Vagina (tissue), 2 donors: Measurements from ENCODE around the gene SLC17A9.

Source experiments
- CTCF ChIP-seq, 3 experiments: fragments of 450-650 bp in 2 of 3; fragments of 200-600 bp in 1 of 3; sonication (generic) in 1 of 3; IDR thresholded peaks; one replicate each; pipeline ENCODE4 v1.5.1; 2017 to 2019; ENCODE audit warnings: antibody characterized with exemption in 3 of 3, mild to moderate bottlenecking in 2 of 3, moderate library complexity in 2 of 3
- POLR2A ChIP-seq, 2 donors: fragments of 450-650 bp; IDR thresholded peaks; one replicate each; pipeline ENCODE4 v1.6.1; 2017; ENCODE audit warnings: antibody characterized with exemption in 2 of 2, mild to moderate bottlenecking in 2 of 2, moderate library complexity in 2 of 2
- POLR2AphosphoS5 ChIP-seq, 2 donors: sonication (generic); formaldehyde crosslinking; IDR thresholded peaks; one replicate each; pipeline ENCODE4 v1.9.0; 2017; ENCODE audit warnings: antibody characterized with exemption in 2 of 2, mild to moderate bottlenecking in 2 of 2, low read depth in 1 of 2; ENCODE audit not compliant: insufficient read depth in 1 of 2

- no peak for TF ChIP-seq CTCF (IDR thresholded peaks at IDR 0.05)
- TF ChIP-seq POLR2AphosphoS5 (IDR thresholded peaks at IDR 0.05; ENCODE audit: insufficient read depth in 1 of 2, low read depth in 1 of 2) = no peak
- TF ChIP-seq POLR2A (IDR thresholded peaks at IDR 0.05) = no peak
Measured at GRCh38 chr20:62965363-62965771, 12.9 kb downstream of the SLC17A9 start.
